ENCODE data around the gene ITGAX. TPM values are rescaled to one million over a fixed set of nuclear protein-coding genes. Genes with fewer than 3 reads are reported as not detected.

The ITGAX gene
- polyA plus RNA-seq, 1 of the 3 experiments (the other 2 are of a cell fraction): 0.66 TPM

DNA sequence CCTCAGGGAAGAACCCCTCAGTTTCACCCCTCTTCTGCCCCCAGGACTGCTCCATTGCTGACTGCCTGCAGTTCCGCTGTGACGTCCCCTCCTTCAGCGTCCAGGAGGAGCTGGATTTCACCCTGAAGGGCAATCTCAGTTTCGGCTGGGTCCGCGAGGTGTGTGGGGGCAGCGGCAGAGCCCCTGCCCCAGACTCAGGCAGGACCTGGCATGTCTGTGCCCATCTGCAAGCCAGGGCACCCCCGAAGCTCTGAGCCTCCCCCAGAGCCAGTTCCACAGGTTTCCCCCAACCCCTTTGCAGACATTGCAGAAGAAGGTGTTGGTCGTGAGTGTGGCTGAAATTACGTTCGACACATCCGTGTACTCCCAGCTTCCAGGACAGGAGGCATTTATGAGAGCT, 68.8 kb downstream of the ITGAX start:
- Histone ChIP-seq H3K27ac (ENCODE audit: low read depth in 2 of 2, low read length in 1 of 2) (no peak overlapping the region), H3K4me1 (ENCODE audit: control insufficient read depth in 1 of 2, insufficient read depth in 2 of 2, low read depth in 1 of 2, low read length in 1 of 2) (no peaks in the 10 kb centered on the region; a peak in 1 of 4 replicates), H4K20me1 (ENCODE audit: insufficient read depth) (no peaks in the 10 kb centered on the region), H2AFZ (ENCODE audit: low read depth) (no peak overlapping the region), H3K9me2 (no peaks in the 10 kb centered on the region), H3K79me2 (ENCODE audit: insufficient read depth) (no peaks in the 10 kb centered on the region), H3K9me3 (no peaks in the 10 kb centered on the region), H3K4me3 (ENCODE audit: low read depth in 2 of 2, low read length in 1 of 2) (no peak overlapping the region), H3F3A (replicated peaks; ENCODE audit: insufficient read depth) (no peaks in the 10 kb centered on the region), H3K9ac (no peak overlapping the region), H3K4me2 (peak overlapping the region; percentile 30; the same call in 1 of the 2 replicates), H3K27me3 (ENCODE audit: insufficient read depth) (peaks cover 64% of the 10 kb centered on the region), H3K36me3 (replicated peaks in 1 of 2; ENCODE audit: control insufficient read depth in 1 of 2, insufficient read depth in 2 of 2, low read length in 1 of 2) (no peaks in the 10 kb centered on the region)
- WGBS (ENCODE audit: low lambda C conversion rate): 15% methylated on average over 12 of the region's 12 CpGs
- CTCF ChIA-PET: no interaction called here
- TF ChIP-seq POLR2AphosphoS5 (IDR thresholded peaks at IDR 0.05; ENCODE audit: low read depth, low read length): no peak
- TF ChIP-seq, protein P1, sequence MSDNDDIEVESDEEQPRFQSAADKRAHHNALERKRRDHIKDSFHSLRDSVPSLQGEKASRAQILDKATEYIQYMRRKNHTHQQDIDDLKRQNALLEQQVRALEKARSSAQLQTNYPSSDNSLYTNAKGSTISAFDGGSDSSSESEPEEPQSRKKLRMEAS (IDR thresholded peaks at IDR 0.05; ENCODE audit: low read depth): no peak
- no peak for TF ChIP-seq RXRA (IDR thresholded peaks at IDR 0.05; ENCODE audit: borderline replicate concordance, low read depth)
- TF ChIP-seq, protein P2, sequence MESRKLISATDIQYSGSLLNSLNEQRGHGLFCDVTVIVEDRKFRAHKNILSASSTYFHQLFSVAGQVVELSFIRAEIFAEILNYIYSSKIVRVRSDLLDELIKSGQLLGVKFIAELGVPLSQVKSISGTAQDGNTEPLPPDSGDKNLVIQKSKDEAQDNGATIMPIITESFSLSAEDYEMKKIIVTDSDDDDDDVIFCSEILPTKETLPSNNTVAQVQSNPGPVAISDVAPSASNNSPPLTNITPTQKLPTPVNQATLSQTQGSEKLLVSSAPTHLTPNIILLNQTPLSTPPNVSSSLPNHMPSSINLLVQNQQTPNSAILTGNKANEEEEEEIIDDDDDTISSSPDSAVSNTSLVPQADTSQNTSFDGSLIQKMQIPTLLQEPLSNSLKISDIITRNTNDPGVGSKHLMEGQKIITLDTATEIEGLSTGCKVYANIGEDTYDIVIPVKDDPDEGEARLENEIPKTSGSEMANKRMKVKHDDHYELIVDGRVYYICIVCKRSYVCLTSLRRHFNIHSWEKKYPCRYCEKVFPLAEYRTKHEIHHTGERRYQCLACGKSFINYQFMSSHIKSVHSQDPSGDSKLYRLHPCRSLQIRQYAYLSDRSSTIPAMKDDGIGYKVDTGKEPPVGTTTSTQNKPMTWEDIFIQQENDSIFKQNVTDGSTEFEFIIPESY (IDR thresholded peaks at IDR 0.05; ENCODE audit: borderline replicate concordance, low read depth): no peak
- TF ChIP-seq, protein P3, sequence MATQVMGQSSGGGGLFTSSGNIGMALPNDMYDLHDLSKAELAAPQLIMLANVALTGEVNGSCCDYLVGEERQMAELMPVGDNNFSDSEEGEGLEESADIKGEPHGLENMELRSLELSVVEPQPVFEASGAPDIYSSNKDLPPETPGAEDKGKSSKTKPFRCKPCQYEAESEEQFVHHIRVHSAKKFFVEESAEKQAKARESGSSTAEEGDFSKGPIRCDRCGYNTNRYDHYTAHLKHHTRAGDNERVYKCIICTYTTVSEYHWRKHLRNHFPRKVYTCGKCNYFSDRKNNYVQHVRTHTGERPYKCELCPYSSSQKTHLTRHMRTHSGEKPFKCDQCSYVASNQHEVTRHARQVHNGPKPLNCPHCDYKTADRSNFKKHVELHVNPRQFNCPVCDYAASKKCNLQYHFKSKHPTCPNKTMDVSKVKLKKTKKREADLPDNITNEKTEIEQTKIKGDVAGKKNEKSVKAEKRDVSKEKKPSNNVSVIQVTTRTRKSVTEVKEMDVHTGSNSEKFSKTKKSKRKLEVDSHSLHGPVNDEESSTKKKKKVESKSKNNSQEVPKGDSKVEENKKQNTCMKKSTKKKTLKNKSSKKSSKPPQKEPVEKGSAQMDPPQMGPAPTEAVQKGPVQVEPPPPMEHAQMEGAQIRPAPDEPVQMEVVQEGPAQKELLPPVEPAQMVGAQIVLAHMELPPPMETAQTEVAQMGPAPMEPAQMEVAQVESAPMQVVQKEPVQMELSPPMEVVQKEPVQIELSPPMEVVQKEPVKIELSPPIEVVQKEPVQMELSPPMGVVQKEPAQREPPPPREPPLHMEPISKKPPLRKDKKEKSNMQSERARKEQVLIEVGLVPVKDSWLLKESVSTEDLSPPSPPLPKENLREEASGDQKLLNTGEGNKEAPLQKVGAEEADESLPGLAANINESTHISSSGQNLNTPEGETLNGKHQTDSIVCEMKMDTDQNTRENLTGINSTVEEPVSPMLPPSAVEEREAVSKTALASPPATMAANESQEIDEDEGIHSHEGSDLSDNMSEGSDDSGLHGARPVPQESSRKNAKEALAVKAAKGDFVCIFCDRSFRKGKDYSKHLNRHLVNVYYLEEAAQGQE (IDR thresholded peaks at IDR 0.05; ENCODE audit: low read depth, low read length): no peak
- TF ChIP-seq, protein P4, sequence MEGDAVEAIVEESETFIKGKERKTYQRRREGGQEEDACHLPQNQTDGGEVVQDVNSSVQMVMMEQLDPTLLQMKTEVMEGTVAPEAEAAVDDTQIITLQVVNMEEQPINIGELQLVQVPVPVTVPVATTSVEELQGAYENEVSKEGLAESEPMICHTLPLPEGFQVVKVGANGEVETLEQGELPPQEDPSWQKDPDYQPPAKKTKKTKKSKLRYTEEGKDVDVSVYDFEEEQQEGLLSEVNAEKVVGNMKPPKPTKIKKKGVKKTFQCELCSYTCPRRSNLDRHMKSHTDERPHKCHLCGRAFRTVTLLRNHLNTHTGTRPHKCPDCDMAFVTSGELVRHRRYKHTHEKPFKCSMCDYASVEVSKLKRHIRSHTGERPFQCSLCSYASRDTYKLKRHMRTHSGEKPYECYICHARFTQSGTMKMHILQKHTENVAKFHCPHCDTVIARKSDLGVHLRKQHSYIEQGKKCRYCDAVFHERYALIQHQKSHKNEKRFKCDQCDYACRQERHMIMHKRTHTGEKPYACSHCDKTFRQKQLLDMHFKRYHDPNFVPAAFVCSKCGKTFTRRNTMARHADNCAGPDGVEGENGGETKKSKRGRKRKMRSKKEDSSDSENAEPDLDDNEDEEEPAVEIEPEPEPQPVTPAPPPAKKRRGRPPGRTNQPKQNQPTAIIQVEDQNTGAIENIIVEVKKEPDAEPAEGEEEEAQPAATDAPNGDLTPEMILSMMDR (IDR thresholded peaks at IDR 0.05): no peak
- no peak for TF ChIP-seq YY1 (IDR thresholded peaks at IDR 0.05; ENCODE audit: low read depth)
- POLR2A ChIA-PET: no interaction called here
- no peak for DNase-seq

Data from SK-N-SH (cell line).